AG04449 (cell line): ENCODE results near the gene BICD2.
"Not testable (repeated sequence)": the region's sequence is repeated elsewhere in the genome, so short reads cannot be mapped to it uniquely, and the experiment has no call there.

Experiments
- CTCF ChIA-PET: fragments of 350-600 bp; formaldehyde crosslinking; extraction: SDS; loops from one replicate; lab custom pipeline; 2021; ENCODE audit warnings: antibody characterized with exemption; lab: Yijun Ruan, JAX
- POLR2A ChIA-PET: fragments of 400-600, 350-600 bp; formaldehyde crosslinking; extraction: SDS; loops from one replicate; lab custom pipeline; 2020; ENCODE audit warnings: antibody characterized with exemption, inconsistent platforms; lab: Yijun Ruan, JAX
- DNase-seq: peaks from one replicate; pipeline ENCODE4 v3.0.0-alpha.2; 2010; ENCODE audit warnings: low read depth, low spot score
- H3K4me3 ChIP-seq: 2 replicates; pipeline ENCODE4 v1.5.1; 2011; ENCODE audit warnings: low read depth, mild to moderate bottlenecking, control low read depth, low read length
- TF ChIP-seq, protein P1 (sequence below): IDR thresholded peaks from one replicate; pipeline ENCODE4 v1.5.1; 2011; ENCODE audit warnings: mild to moderate bottlenecking, moderate library complexity, low read length, control low read depth, inconsistent platforms; ENCODE audit not compliant: insufficient read depth; ENCODE audit errors: missing control alignments

Gene BICD2

DNA sequence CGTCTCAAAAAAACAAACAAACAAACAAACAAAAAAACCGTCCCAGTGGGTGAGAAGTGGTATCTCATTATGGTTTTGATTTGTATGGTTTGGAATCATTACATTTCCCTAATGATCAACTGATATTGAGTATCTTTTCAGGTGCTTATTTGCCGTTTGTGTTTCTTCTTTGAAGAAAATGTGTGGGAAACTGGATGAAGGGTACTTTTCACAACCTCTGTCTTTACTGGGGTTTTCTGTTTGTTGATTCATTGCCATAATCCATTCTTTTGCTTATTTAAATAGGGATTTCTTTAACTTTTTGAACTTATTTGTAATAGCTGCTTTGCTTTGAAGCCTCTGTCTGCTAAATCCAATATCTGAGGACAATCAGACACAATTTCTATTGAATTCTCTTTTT lies 9.2 kb upstream of the BICD2 start:
- no peak overlapping the region for H3K4me3 ChIP-seq
- DNase-seq: no peak
- CTCF ChIA-PET: interaction anchor here (1.3 to 4.1 kb wide), 6 partner anchors 9 to 57 kb away, joined by 3 to 16 read pairs (median 8); no protein-coding TSS in a partner anchor
- TF ChIP-seq, protein P1, sequence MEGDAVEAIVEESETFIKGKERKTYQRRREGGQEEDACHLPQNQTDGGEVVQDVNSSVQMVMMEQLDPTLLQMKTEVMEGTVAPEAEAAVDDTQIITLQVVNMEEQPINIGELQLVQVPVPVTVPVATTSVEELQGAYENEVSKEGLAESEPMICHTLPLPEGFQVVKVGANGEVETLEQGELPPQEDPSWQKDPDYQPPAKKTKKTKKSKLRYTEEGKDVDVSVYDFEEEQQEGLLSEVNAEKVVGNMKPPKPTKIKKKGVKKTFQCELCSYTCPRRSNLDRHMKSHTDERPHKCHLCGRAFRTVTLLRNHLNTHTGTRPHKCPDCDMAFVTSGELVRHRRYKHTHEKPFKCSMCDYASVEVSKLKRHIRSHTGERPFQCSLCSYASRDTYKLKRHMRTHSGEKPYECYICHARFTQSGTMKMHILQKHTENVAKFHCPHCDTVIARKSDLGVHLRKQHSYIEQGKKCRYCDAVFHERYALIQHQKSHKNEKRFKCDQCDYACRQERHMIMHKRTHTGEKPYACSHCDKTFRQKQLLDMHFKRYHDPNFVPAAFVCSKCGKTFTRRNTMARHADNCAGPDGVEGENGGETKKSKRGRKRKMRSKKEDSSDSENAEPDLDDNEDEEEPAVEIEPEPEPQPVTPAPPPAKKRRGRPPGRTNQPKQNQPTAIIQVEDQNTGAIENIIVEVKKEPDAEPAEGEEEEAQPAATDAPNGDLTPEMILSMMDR: no peak
- POLR2A ChIA-PET: no interaction called here

DNA sequence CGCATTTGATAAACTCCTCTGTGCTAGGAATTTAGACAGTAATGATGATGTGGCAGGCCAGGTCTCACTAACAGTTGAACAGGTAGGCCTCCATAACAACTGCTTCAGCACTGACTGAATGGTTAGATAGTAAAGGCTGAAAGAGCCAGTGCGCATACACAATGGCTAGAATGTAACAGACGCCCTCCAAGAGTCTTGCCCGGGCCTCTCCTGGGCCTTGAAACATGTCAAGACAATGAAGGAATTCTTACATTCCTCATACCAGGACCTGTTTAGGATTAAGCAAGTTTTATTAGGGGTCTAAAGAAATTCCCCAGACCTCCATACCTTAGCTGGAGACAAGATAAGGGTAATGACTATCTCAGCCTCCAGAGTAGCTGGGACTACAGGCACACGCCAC lies 6.7 kb upstream of the BICD2 start:
- CTCF ChIA-PET: interaction anchor here (0.7 to 1.5 kb wide), 2 partner anchors 15 to 18 kb away, joined by 3 to 6 read pairs; no protein-coding TSS in a partner anchor
- POLR2A ChIA-PET: no interaction called here
- DNase-seq: no peak
- TF ChIP-seq, protein P1: no peak
- H3K4me3 ChIP-seq: no peak overlapping the region

DNA sequence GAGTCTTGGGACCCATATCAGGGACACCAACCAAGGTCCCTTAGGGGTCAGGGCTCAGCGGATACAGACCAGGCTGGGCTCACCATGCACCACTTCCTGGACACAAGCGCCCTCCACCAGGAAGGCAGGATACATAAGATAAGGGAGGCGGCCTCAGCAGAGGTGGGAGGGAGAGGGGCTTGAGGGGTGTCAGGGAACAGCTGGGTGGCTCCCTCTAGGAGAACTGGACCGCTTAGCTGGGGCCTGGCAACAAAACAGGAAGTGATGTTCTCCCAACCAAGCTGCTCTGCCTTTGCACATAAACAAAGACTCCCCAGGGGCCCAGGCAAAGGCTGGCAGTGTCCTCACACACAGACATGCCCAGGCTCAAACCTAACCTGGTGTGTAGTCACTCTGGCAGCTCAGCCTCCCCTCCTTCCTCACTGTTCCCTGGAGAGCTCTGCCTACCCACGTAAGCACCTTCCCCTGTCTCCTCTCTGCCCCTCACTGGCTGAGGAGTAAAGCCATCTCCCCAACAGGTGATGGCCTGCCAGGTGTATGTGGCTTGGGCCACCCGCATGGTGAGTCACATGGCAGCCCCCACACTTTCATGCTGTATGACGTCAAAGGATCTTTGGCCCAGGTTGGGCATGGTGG lies 5.8 kb upstream of the BICD2 start:
- TF ChIP-seq, protein P1: no peak
- DNase-seq: no peak
- CTCF ChIA-PET: interaction anchor here (0.7 to 1.5 kb wide), 3 partner anchors 9 to 19 kb away, joined by 3 to 6 read pairs (median 3); no protein-coding TSS in a partner anchor
- POLR2A ChIA-PET: no interaction called here
- H3K4me3 ChIP-seq: no peak overlapping the region

DNA sequence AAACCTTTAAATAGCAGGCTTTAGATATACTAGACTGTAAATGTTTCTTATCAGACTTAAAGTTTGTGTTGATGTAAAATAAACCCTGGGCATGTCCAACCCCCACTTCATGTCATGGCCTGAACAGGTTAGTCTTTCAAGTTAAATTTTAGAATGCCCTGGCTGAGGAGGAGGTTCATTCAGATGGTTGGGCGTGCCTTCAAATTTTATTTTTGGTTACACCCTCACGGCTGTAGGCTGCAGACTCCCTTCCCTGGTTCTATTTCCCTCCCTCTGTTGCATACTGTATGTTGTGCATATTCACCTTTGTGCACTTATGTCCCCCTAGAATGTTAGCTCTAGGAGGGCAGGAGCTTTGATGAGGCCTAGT lies 5.3 kb upstream of the BICD2 start:
- CTCF ChIA-PET: interaction anchor here (1.3 to 1.5 kb wide), 2 partner anchors 10 to 19 kb away, joined by 3 to 6 read pairs; no protein-coding TSS in a partner anchor

DNA sequence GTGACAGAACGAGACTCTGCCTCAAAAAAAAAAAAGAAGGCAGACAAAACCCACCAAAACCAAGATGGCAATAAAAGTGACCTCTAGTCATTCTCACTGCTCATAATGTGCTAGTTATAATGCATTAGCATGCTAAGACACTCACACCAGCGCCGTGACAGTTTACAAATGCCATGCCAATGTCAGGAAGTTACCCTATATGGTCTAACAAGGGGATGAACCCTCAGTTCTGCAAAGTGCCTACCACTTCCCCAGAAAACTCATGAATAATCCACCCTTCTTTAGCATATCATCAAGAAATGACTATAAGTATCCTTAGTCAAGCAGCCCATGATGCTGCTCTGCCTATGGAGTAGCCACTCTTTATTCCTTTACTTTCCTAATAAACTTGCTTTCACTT lies 4.7 kb upstream of the BICD2 start:
- TF ChIP-seq, protein P1: no peak
- DNase-seq: no peak

More for the DNA sequence above, 5.3 kb upstream of the BICD2 start:
- H3K4me3 ChIP-seq: no peak overlapping the region
- TF ChIP-seq, protein P1: no peak
- POLR2A ChIA-PET: no interaction called here
- DNase-seq: no peak

DNA sequence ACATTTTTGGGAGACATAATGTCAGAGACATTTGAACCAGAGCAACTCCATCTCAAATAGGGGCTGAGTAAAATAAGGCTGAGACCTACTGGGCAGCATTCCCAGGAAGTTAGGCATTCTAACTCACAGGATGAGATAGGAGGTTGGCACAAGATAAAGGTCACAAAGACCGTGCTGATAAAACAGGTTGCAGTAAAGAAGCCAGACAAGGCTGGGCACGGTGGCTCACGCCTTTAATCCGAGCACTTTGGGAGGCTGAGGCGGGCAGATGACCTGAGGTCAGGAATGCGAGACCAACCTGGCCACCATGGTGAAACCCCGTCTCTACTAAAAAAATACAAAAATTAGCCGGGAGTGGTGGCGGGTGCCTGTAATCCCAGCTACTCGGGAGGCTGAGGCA lies 4.2 kb upstream of the BICD2 start:
- CTCF ChIA-PET: interaction anchor here (1.1 to 1.5 kb wide), 2 partner anchors 21 to 28 kb away, joined by 3 to 5 read pairs; no protein-coding TSS in a partner anchor
- DNase-seq, POLR2A ChIA-PET, H3K4me3 ChIP-seq: not testable (repeated sequence)

More for the DNA sequence above, 4.7 kb upstream of the BICD2 start:
- ChIA-PET CTCF (interaction anchor here (1.5 kb wide), 1 partner anchor 29 kb away, joined by 3 read pairs; no protein-coding TSS in a partner anchor), POLR2A (no interaction called here)
- no peak overlapping the region for H3K4me3 ChIP-seq
